GM10266 (cell line): Measurements from ENCODE around the gene MT1M.
"Not testable (repeated sequence)": the region's sequence is repeated elsewhere in the genome, so short reads cannot be mapped to it uniquely, and the experiment has no call there.

Source experiments
- DNase-seq: peaks from one replicate; pipeline ENCODE4 v3.0.0; 2012; ENCODE audit errors: extremely low spot score
- TF ChIP-seq, protein P1 (sequence below): IDR thresholded peaks from 2 replicates; pipeline ENCODE4 v1.5.1; 2012; ENCODE audit warnings: mild to moderate bottlenecking, low read depth; ENCODE audit not compliant: control insufficient read depth, insufficient read depth; ENCODE audit errors: missing control alignments

MT1M gene

DNA sequence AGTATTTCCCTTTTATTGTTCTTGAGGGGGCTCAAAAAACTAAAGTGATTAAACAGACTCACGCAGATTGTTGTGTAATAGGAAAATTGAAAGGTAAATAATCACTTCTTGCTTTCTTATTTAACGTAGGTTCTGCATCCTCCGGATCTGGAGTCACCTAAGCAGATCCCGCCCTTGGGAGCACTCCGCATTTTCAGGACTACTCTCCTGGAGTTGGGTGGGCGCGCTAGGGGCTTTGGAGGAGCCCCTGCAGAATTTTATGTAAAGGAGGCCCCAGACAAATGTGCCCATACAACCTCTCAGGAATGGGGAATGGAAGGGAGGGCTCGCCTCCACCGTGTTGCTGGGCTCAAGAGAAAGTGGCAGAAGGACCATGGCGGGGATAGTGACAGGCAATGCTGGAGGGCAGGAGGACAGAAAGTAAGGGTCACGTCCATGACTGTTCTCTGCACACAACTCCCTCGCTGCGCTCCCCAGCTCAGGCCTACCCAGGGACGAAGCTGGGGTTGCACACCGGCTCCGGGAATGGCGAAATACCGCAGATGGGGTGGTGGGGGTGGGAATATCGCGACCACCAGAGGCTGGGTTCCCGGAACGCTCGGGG, 15.7 kb upstream of the MT1M start:
- TF ChIP-seq, protein P1, sequence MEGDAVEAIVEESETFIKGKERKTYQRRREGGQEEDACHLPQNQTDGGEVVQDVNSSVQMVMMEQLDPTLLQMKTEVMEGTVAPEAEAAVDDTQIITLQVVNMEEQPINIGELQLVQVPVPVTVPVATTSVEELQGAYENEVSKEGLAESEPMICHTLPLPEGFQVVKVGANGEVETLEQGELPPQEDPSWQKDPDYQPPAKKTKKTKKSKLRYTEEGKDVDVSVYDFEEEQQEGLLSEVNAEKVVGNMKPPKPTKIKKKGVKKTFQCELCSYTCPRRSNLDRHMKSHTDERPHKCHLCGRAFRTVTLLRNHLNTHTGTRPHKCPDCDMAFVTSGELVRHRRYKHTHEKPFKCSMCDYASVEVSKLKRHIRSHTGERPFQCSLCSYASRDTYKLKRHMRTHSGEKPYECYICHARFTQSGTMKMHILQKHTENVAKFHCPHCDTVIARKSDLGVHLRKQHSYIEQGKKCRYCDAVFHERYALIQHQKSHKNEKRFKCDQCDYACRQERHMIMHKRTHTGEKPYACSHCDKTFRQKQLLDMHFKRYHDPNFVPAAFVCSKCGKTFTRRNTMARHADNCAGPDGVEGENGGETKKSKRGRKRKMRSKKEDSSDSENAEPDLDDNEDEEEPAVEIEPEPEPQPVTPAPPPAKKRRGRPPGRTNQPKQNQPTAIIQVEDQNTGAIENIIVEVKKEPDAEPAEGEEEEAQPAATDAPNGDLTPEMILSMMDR: no peak
- no peak for DNase-seq

DNA sequence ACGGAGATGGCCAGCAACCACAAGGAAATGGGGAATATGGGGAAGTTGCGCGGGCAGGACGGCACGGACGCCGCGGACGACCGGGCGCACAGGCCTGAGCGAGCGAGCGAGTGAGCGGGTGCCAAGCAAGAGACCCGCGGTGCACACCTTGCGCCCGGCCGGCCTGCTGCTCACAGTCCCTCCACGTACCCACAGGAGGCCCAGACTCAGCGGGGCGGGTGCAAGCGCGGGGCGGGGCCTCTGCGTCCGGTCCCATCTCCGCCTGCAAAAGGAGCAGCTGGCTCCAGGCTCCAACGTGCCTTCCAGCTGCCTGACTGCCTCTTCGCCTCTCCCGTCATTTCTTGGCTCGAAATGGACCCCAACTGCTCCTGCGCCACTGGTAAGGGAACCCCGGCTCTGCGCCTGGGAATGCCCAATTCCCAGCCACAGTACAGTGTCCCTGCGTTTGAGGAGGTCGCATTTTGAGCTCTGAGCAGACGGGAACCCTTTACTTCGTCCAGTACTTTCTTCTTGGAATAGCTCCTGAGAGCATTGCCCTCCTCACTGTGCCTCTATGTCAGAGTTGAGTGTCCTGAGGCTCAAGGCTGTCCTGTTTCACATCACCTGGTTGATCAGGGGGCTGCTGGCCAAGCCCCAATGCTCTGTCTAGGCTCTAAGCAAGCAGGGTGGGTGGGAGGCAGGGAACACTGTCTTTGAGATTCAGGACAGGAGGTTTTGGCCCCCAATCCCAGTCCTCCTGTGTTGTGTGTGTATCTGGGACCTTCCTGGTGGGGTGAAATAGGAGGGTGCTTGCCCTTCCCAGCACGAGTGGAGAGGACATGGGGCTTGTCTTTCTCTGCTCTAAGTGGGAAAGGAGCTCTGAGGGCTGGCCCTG, 15.0 kb upstream of the MT1M start:
- DNase-seq: no peak
- TF ChIP-seq, protein P1: no peak

DNA sequence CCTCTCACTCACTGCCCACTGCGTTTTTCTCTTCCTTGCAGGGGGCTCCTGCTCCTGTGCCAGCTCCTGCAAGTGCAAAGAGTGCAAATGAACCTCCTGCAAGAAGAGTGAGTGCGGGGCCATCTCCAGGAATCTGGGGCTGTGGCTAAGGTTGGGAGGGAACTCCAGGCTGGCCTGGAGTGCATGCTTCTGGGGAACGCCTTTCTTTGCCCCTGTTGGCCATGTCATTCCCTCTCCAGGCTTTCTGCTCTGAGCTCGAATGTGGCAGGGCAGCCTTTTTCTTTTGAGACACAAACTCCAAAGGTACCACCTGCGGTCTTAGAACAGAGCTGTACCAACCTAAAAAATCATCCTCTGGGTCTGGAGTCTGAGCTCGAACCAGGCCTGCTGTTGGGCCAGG, 14.3 kb upstream of the MT1M start:
- no peak for DNase-seq
- TF ChIP-seq, protein P1: no peak

DNA sequence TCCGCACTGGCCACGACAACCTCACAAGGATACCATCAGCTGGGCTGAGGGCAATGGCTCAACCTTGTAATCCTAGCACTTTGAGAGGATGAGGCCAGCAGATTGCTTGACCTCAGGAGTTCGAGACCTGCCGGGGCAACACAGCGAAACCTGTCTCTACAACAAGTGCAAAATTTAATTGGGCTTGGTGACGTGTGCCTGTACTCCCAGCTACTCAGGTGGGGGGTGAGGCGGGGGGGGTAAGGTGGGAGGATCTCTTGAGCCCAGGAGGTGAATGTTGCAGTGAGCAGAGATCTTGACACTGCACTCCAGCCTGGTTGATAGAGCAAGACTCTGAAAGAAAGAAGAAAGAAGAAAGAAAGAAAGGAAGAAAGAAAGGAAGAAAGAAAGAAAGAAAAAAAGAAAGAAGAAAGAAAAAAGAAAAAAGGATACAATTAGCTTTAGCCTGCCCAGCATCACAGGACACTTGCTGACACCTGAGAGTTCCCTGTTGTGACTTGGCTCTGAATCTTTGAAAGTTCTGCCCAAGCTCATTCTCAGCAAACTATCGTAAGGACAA, 12.0 kb upstream of the MT1M start:
- TF ChIP-seq, protein P1: no peak

DNA sequence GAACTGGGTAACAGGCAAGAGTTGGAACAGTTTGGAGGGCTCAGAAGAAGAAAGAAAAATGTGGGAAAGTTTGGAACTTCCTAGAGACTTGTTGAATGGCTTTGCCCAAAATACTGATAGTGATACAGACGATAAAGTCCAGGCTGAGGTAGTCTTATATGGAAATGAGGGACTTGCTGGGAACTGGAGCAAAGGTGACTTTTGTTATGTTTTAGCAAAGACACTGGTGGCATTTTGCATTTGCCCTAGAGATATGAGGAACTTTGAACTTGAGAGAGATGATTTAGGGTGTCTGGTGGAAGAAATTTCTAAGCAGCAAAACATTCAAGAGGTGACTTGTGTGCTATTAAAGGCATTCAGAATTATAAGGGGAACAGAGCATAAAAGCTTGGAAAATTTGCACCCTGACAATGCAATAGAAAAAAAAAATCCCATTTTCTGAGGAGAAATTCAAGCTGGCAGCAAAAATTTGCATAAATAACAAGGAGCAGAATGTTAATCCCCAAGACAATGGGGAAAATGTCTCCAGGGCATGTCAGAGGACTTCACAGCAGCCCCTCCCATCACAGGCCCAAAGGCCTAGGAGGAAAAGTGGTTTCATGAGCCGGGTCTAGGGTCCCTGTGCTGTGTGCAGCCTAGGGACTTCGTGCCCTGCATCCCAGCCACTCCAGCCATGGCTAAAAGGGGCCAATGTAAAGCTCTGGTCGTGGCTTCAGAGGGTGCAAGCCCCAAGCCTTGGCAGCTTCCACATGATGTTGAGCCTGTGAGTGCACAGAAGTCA, 10.6 kb upstream of the MT1M start:
- not testable (repeated sequence) for DNase-seq

More for the DNA sequence above, 12.0 kb upstream of the MT1M start:
- no peak for DNase-seq

DNA sequence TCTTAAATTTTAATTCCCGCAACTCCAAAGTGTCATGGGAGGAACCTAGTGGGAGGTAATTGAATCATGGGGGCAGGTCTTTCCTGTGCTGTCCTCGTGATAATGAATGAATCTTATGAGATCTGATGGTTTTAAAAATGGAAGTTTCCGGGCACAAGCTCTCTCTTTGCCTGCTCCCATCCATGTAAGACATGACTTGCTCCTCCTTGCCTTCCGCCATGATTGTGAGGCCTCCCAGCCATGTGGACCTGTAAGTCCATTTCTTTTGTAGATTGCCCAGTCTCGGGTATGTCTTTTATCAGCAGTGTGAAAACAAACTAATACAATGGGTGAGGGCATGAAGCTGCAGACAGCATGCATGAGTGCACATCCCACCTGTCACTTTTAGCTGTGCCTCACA, 9.3 kb upstream of the MT1M start:
- not testable (repeated sequence) for DNase-seq

DNA sequence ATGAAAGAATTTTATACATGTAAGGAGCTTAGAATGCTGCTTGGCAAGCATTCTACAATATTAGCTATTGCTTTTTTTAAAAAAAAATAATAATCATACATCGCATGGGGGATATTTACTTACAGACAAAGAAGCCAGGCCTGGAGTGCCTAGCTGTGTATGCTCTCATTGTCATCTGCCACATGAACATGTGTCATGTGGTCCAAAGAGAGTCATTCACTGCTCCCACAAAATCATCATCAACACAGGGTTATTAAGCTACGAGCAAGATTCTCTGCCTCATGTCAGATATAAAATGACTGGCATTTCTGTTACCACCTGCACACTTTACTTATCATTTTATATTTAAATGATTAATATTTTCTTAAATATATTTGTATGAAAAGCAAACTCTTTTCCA, 8.8 kb upstream of the MT1M start:
- TF ChIP-seq, protein P1: no peak
- DNase-seq: no peak
